ENCODE results near the gene CTNNA3.

Gene CTNNA3

GRCh38 chr10:67667035-67667425 is 29.0 kb downstream of the CTNNA3 start:
- Histone ChIP-seq H3K36me3 (ENCODE audit: control insufficient read depth in 1 of 2, insufficient read depth in 2 of 2, low read length in 2 of 2) (no peaks in the 10 kb centered on the region), H3K27me3 (ENCODE audit: control insufficient read depth in 1 of 2, insufficient read depth in 2 of 2, low read length in 2 of 2) (no peaks in the 10 kb centered on the region), H3K4me3 (ENCODE audit: low read depth in 1 of 2, low read length in 2 of 2) (no peak overlapping the region), H3K9me3 (ENCODE audit: control insufficient read depth in 1 of 2, low read length in 2 of 2) (no peaks in the 10 kb centered on the region), H3K27ac (ENCODE audit: low read depth, low read length) (no peak overlapping the region), H3K9ac (ENCODE audit: low read depth in 1 of 2, low read length in 2 of 2) (no peak overlapping the region), H3K4me1 (ENCODE audit: control insufficient read depth in 1 of 2, insufficient read depth in 2 of 2, low read length in 2 of 2) (no peaks in the 10 kb centered on the region)

GRCh38 chr10:67666416-67667034 is 29.5 kb downstream of the CTNNA3 start:
- Histone ChIP-seq H3K27me3 (ENCODE audit: control insufficient read depth in 1 of 2, insufficient read depth in 2 of 2, low read length in 2 of 2) (no peaks in the 10 kb centered on the region), H3K27ac (ENCODE audit: low read depth, low read length) (no peak overlapping the region), H3K36me3 (ENCODE audit: control insufficient read depth in 1 of 2, insufficient read depth in 2 of 2, low read length in 2 of 2) (no peaks in the 10 kb centered on the region), H3K4me1 (ENCODE audit: control insufficient read depth in 1 of 2, insufficient read depth in 2 of 2, low read length in 2 of 2) (no peaks in the 10 kb centered on the region), H3K9ac (ENCODE audit: low read depth in 1 of 2, low read length in 2 of 2) (no peak overlapping the region), H3K9me3 (ENCODE audit: control insufficient read depth in 1 of 2, low read length in 2 of 2) (no peaks in the 10 kb centered on the region), H3K4me3 (ENCODE audit: low read depth in 1 of 2, low read length in 2 of 2) (no peak overlapping the region)

DNA sequence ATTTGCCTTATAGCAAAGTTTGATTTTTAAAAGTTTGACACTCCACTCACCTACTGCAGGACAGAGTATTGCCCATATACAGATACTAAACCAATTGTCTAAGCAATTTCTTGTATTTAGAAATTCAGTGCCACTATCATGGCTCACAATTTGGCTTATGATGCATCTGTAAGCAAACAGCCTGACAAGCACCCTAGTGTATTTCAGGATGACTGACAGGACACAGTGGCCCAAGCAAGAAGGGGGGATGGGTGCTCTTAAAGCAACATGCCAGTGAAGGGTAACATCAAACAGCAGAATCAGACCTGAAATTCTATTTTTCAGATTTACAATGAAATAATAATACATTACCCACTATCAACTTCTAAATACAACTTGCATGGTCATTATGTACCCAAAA is 30.5 kb downstream of the CTNNA3 start:
- no peaks in the 10 kb centered on the region for H3K27me3 ChIP-seq (ENCODE audit: control insufficient read depth in 1 of 2, insufficient read depth in 2 of 2, low read length in 2 of 2)
- H3K27ac ChIP-seq (ENCODE audit: low read depth, low read length), result no peak overlapping the region
- no peak overlapping the region for H3K4me3 ChIP-seq (ENCODE audit: low read depth in 1 of 2, low read length in 2 of 2)
- H3K9ac ChIP-seq (ENCODE audit: low read depth in 1 of 2, low read length in 2 of 2), result no peak overlapping the region
- H3K9me3 ChIP-seq (ENCODE audit: control insufficient read depth in 1 of 2, low read length in 2 of 2), result no peaks in the 10 kb centered on the region
- H3K36me3 ChIP-seq (ENCODE audit: control insufficient read depth in 1 of 2, insufficient read depth in 2 of 2, low read length in 2 of 2), result no peaks in the 10 kb centered on the region
- H3K4me1 ChIP-seq (ENCODE audit: control insufficient read depth in 1 of 2, insufficient read depth in 2 of 2, low read length in 2 of 2), result no peaks in the 10 kb centered on the region

DNA sequence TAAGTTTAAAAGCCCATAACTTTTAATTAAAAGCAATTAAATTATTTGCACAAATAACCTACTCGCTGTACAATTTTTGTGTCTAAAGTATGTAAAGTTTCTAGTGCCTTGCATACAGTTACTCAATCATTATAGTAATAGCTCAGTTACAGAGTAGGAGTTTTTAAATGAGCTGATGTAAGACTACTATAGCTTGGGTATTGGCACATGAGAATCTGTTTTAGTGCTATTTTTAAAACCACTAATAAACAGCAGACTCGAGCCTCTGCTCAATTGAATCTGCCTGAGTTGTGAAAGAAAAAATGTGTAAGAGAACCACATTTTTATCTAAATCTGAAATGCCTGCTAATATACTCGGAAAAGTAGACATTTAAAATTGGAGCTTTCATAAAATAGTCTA is 31.1 kb downstream of the CTNNA3 start:
- Histone ChIP-seq H3K4me3 (ENCODE audit: low read depth in 1 of 2, low read length in 2 of 2) (no peak overlapping the region), H3K36me3 (ENCODE audit: control insufficient read depth in 1 of 2, insufficient read depth in 2 of 2, low read length in 2 of 2) (no peaks in the 10 kb centered on the region), H3K4me1 (ENCODE audit: control insufficient read depth in 1 of 2, insufficient read depth in 2 of 2, low read length in 2 of 2) (no peaks in the 10 kb centered on the region), H3K9me3 (ENCODE audit: control insufficient read depth in 1 of 2, low read length in 2 of 2) (no peaks in the 10 kb centered on the region), H3K9ac (ENCODE audit: low read depth in 1 of 2, low read length in 2 of 2) (no peak overlapping the region), H3K27ac (ENCODE audit: low read depth, low read length) (no peak overlapping the region), H3K27me3 (ENCODE audit: control insufficient read depth in 1 of 2, insufficient read depth in 2 of 2, low read length in 2 of 2) (no peaks in the 10 kb centered on the region)

- Histone ChIP-seq H3K27ac (ENCODE audit: low read depth, low read length) (no peak overlapping the region), H3K36me3 (ENCODE audit: control insufficient read depth in 1 of 2, insufficient read depth in 2 of 2, low read length in 2 of 2) (no peaks in the 10 kb centered on the region), H3K9ac (ENCODE audit: low read depth in 1 of 2, low read length in 2 of 2) (no peak overlapping the region), H3K27me3 (ENCODE audit: control insufficient read depth in 1 of 2, insufficient read depth in 2 of 2, low read length in 2 of 2) (no peaks in the 10 kb centered on the region), H3K4me3 (ENCODE audit: low read depth in 1 of 2, low read length in 2 of 2) (no peak overlapping the region), H3K4me1 (ENCODE audit: control insufficient read depth in 1 of 2, insufficient read depth in 2 of 2, low read length in 2 of 2) (no peaks in the 10 kb centered on the region), H3K9me3 (ENCODE audit: control insufficient read depth in 1 of 2, low read length in 2 of 2) (no peaks in the 10 kb centered on the region)
Measured at GRCh38 chr10:67663449-67664087, 32.4 kb downstream of the CTNNA3 start.

DNA sequence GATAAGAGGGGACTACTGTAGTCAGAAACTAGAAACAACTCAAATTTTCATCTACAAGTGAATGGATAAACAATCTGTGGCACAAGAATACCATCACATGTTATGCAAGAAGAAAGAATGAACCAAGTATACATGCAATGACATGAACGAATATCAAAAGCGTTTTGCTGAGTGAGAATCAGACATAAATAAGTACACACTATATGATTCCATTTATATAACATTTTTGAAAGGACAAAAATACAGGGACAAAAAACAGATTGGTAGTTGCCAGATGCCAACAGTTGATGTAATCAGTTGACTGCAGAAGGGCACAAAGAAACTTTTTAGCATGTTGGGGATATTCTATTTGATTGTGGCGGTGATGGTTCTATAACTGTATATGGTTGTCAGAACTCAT is 33.6 kb downstream of the CTNNA3 start:
- Histone ChIP-seq H3K4me3 (ENCODE audit: low read depth in 1 of 2, low read length in 2 of 2) (no peak overlapping the region), H3K36me3 (ENCODE audit: control insufficient read depth in 1 of 2, insufficient read depth in 2 of 2, low read length in 2 of 2) (no peaks in the 10 kb centered on the region), H3K4me1 (ENCODE audit: control insufficient read depth in 1 of 2, insufficient read depth in 2 of 2, low read length in 2 of 2) (no peaks in the 10 kb centered on the region), H3K27me3 (ENCODE audit: control insufficient read depth in 1 of 2, insufficient read depth in 2 of 2, low read length in 2 of 2) (no peaks in the 10 kb centered on the region), H3K9me3 (ENCODE audit: control insufficient read depth in 1 of 2, low read length in 2 of 2) (no peaks in the 10 kb centered on the region), H3K27ac (ENCODE audit: low read depth, low read length) (no peak overlapping the region), H3K9ac (ENCODE audit: low read depth in 1 of 2, low read length in 2 of 2) (no peak overlapping the region)

- Histone ChIP-seq H3K4me3 (ENCODE audit: low read depth in 1 of 2, low read length in 2 of 2) (no peak overlapping the region), H3K36me3 (ENCODE audit: control insufficient read depth in 1 of 2, insufficient read depth in 2 of 2, low read length in 2 of 2) (no peaks in the 10 kb centered on the region), H3K27ac (ENCODE audit: low read depth, low read length) (no peak overlapping the region), H3K27me3 (ENCODE audit: control insufficient read depth in 1 of 2, insufficient read depth in 2 of 2, low read length in 2 of 2) (no peaks in the 10 kb centered on the region), H3K4me1 (ENCODE audit: control insufficient read depth in 1 of 2, insufficient read depth in 2 of 2, low read length in 2 of 2) (no peaks in the 10 kb centered on the region), H3K9ac (ENCODE audit: low read depth in 1 of 2, low read length in 2 of 2) (no peak overlapping the region), H3K9me3 (ENCODE audit: control insufficient read depth in 1 of 2, low read length in 2 of 2) (no peaks in the 10 kb centered on the region)
Measured at GRCh38 chr10:67659497-67659896, 36.5 kb downstream of the CTNNA3 start.

- no peak overlapping the region for H3K27ac ChIP-seq (ENCODE audit: low read depth, low read length)
- no peak overlapping the region for H3K4me3 ChIP-seq (ENCODE audit: low read depth in 1 of 2, low read length in 2 of 2)
- no peaks in the 10 kb centered on the region for H3K9me3 ChIP-seq (ENCODE audit: control insufficient read depth in 1 of 2, low read length in 2 of 2)
- H3K36me3 ChIP-seq (ENCODE audit: control insufficient read depth in 1 of 2, insufficient read depth in 2 of 2, low read length in 2 of 2), result no peaks in the 10 kb centered on the region
- H3K27me3 ChIP-seq (ENCODE audit: control insufficient read depth in 1 of 2, insufficient read depth in 2 of 2, low read length in 2 of 2), result no peaks in the 10 kb centered on the region
- no peak overlapping the region for H3K9ac ChIP-seq (ENCODE audit: low read depth in 1 of 2, low read length in 2 of 2)
- H3K4me1 ChIP-seq (ENCODE audit: control insufficient read depth in 1 of 2, insufficient read depth in 2 of 2, low read length in 2 of 2), result no peaks in the 10 kb centered on the region
Measured at GRCh38 chr10:67657775-67658174, 38.2 kb downstream of the CTNNA3 start.

DNA sequence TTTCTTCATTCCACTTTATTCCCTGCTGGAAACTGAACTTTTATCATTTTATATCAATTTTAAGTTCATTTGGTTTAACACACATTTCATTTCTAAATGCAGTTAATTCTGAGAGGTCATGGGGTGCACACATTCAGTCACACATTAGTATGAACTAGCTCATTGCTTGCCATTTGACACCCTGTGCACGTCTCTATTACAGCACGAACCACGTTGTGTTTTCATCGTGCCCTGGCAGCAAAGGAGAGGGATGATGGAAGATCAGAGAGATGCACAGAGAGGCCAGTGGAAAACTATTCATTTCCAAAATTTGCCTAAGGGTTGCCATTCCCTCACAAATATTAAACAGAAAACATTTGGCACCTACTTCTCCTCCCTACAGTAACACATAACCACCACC is 45.4 kb downstream of the CTNNA3 start:
- Histone ChIP-seq H3K27me3 (ENCODE audit: control insufficient read depth in 1 of 2, insufficient read depth in 2 of 2, low read length in 2 of 2) (no peaks in the 10 kb centered on the region), H3K36me3 (ENCODE audit: control insufficient read depth in 1 of 2, insufficient read depth in 2 of 2, low read length in 2 of 2) (no peaks in the 10 kb centered on the region), H3K9me3 (ENCODE audit: control insufficient read depth in 1 of 2, low read length in 2 of 2) (no peaks in the 10 kb centered on the region), H3K27ac (ENCODE audit: low read depth, low read length) (no peak overlapping the region), H3K4me3 (ENCODE audit: low read depth in 1 of 2, low read length in 2 of 2) (no peak overlapping the region), H3K4me1 (ENCODE audit: control insufficient read depth in 1 of 2, insufficient read depth in 2 of 2, low read length in 2 of 2) (no peaks in the 10 kb centered on the region), H3K9ac (ENCODE audit: low read depth in 1 of 2, low read length in 2 of 2) (no peak overlapping the region)

- H3K4me1 ChIP-seq (ENCODE audit: control insufficient read depth in 1 of 2, insufficient read depth in 2 of 2, low read length in 2 of 2), result no peaks in the 10 kb centered on the region
- no peaks in the 10 kb centered on the region for H3K9me3 ChIP-seq (ENCODE audit: control insufficient read depth in 1 of 2, low read length in 2 of 2)
- no peak overlapping the region for H3K27ac ChIP-seq (ENCODE audit: low read depth, low read length)
- no peak overlapping the region for H3K4me3 ChIP-seq (ENCODE audit: low read depth in 1 of 2, low read length in 2 of 2)
- H3K36me3 ChIP-seq (ENCODE audit: control insufficient read depth in 1 of 2, insufficient read depth in 2 of 2, low read length in 2 of 2), result no peaks in the 10 kb centered on the region
- H3K9ac ChIP-seq (ENCODE audit: low read depth in 1 of 2, low read length in 2 of 2), result no peak overlapping the region
- H3K27me3 ChIP-seq (ENCODE audit: control insufficient read depth in 1 of 2, insufficient read depth in 2 of 2, low read length in 2 of 2), result no peaks in the 10 kb centered on the region
Measured at GRCh38 chr10:67648613-67649229, 47.3 kb downstream of the CTNNA3 start.

All from duodenal mucosa (tissue), 2 donors.